ENCODE data around the gene KRT79.

- TF ChIP-seq ATF2 (IDR thresholded peaks at IDR 0.05; ENCODE audit: low read length), result no peak
- no peak for TF ChIP-seq POLR2A (IDR thresholded peaks at IDR 0.05; ENCODE audit: control extremely low read depth in 1 of 2, low read depth in 2 of 2, low read length in 2 of 2)
- TF ChIP-seq RBBP5 (IDR thresholded peaks at IDR 0.05; ENCODE audit: borderline replicate concordance, low read depth, low read length), result no peak
- TF ChIP-seq CEBPB (IDR thresholded peaks at IDR 0.05; ENCODE audit: low read depth, low read length), result no peak
- TF ChIP-seq PHF8 (conservative IDR thresholded peaks at IDR 0.05; ENCODE audit: low read depth, low read length), result no peak
- no peak for TF ChIP-seq CTCF (IDR thresholded peaks at IDR 0.05; ENCODE audit: control extremely low read depth in 1 of 3, insufficient read depth in 1 of 3, low read depth in 1 of 3, low read length in 3 of 3)
- TF ChIP-seq EP300 (IDR thresholded peaks at IDR 0.05; ENCODE audit: borderline replicate concordance in 1 of 2, low read depth in 2 of 2, low read length in 2 of 2), result no peak
- TF ChIP-seq POLR2AphosphoS5 (IDR thresholded peaks at IDR 0.05; ENCODE audit: low read depth, low read length), result no peak
- no peak for TF ChIP-seq SP2 (IDR thresholded peaks at IDR 0.05; ENCODE audit: low read length)
- TF ChIP-seq YY1 (IDR thresholded peaks at IDR 0.05; ENCODE audit: low read depth, low read length), result no peak
- TF ChIP-seq RAD21 (IDR thresholded peaks at IDR 0.05 in 1 of 2, conservative IDR thresholded peaks at IDR 0.05 in 1 of 2; ENCODE audit: low read depth in 2 of 2, low read length in 2 of 2), result no peak
- no peak for TF ChIP-seq RNF2 (IDR thresholded peaks at IDR 0.05; ENCODE audit: borderline replicate concordance, low read depth, low read length, missing control alignments, poor library complexity, severe bottlenecking)
These were observed 9.2 kb downstream of the KRT79 start for GRCh38 chr12:52824741-52825410.

Measured in H1 (cell line).